Measurements from ENCODE around the gene GRIN2A.

Gene GRIN2A

DNA sequence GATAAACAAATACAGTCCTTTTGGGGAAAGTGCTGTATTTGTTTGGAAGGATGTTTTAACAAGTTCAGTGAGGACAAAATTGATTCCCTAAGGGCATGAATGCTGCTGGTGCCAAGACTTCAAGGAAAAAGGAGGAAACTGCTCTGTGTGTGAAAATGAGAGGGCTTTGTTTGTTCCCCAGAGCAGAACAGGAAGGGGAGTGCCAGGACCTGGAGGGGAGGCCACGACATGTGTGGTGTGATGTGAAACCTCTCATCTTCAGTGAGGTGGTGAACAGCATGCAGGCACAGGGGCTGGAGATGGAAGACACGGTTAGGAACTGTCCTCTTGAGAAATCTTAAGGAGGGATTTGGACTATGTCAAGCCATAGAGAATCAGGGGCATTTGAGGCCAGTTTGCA, 46.6 kb upstream of the GRIN2A start (continued):
- no peak for TF ChIP-seq GLIS3 (CRISPR knock-in tag; IDR thresholded peaks at IDR 0.05)
- no peak for TF ChIP-seq PPARA (CRISPR knock-in tag; IDR thresholded peaks at IDR 0.05; ENCODE audit: borderline replicate concordance)
- TF ChIP-seq, protein P1, sequence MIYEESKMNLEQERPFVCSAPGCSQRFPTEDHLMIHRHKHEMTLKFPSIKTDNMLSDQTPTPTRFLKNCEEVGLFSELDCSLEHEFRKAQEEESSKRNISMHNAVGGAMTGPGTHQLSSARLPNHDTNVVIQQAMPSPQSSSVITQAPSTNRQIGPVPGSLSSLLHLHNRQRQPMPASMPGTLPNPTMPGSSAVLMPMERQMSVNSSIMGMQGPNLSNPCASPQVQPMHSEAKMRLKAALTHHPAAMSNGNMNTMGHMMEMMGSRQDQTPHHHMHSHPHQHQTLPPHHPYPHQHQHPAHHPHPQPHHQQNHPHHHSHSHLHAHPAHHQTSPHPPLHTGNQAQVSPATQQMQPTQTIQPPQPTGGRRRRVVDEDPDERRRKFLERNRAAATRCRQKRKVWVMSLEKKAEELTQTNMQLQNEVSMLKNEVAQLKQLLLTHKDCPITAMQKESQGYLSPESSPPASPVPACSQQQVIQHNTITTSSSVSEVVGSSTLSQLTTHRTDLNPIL (CRISPR knock-in tag; IDR thresholded peaks at IDR 0.05; ENCODE audit: low read depth) = no peak
- TF ChIP-seq TCF4 (CRISPR knock-in tag; IDR thresholded peaks at IDR 0.05; ENCODE audit: borderline replicate concordance) = no peak
- TF ChIP-seq CSDC2 (CRISPR knock-in tag; IDR thresholded peaks at IDR 0.05) = no peak
- TF ChIP-seq ISL1 (CRISPR knock-in tag; IDR thresholded peaks at IDR 0.05) = no peak

DNA sequence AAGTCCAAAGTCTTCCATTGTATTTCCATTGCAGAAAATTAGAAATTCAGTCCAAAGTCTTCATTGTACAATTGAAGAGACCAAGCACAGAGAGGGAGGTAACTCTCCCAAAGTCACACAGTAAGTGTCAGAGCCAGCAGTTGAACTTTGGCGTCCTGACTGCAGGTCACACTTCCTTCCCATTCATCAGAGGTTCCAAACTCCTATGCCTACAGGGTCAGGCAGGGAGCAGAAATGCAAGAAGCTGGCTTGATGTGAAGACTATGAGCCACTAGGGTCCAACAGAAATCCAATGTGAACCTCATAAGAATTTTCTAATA, 44.7 kb upstream of the GRIN2A start:
- no peak for ATAC-seq
- TF ChIP-seq ZNF70 (CRISPR knock-in tag; IDR thresholded peaks at IDR 0.05) (no peak), ZNF8 (CRISPR knock-in tag; IDR thresholded peaks at IDR 0.05) (no peak), ARNTL (CRISPR knock-in tag; IDR thresholded peaks at IDR 0.05; ENCODE audit: borderline replicate concordance, low read depth) (no peak), ESRRG (CRISPR knock-in tag; IDR thresholded peaks at IDR 0.05) (no peak), RARB (CRISPR knock-in tag; IDR thresholded peaks at IDR 0.05) (no peak), TCF4 (CRISPR knock-in tag; IDR thresholded peaks at IDR 0.05; ENCODE audit: borderline replicate concordance) (no peak), ZC3H10 (CRISPR knock-in tag; IDR thresholded peaks at IDR 0.05) (no peak), TOX (CRISPR knock-in tag; IDR thresholded peaks at IDR 0.05; ENCODE audit: borderline replicate concordance) (no peak), PPARA (CRISPR knock-in tag; IDR thresholded peaks at IDR 0.05; ENCODE audit: borderline replicate concordance) (no peak), BACH2 (CRISPR knock-in tag; IDR thresholded peaks at IDR 0.05; ENCODE audit: borderline replicate concordance) (no peak), ZFP30 (CRISPR knock-in tag; IDR thresholded peaks at IDR 0.05) (no peak), ZFP3 (CRISPR knock-in tag; IDR thresholded peaks at IDR 0.05) (no peak), OSR1 (CRISPR knock-in tag; IDR thresholded peaks at IDR 0.05) (no peak), CSDC2 (CRISPR knock-in tag; IDR thresholded peaks at IDR 0.05) (no peak)
- TF ChIP-seq, protein P2, sequence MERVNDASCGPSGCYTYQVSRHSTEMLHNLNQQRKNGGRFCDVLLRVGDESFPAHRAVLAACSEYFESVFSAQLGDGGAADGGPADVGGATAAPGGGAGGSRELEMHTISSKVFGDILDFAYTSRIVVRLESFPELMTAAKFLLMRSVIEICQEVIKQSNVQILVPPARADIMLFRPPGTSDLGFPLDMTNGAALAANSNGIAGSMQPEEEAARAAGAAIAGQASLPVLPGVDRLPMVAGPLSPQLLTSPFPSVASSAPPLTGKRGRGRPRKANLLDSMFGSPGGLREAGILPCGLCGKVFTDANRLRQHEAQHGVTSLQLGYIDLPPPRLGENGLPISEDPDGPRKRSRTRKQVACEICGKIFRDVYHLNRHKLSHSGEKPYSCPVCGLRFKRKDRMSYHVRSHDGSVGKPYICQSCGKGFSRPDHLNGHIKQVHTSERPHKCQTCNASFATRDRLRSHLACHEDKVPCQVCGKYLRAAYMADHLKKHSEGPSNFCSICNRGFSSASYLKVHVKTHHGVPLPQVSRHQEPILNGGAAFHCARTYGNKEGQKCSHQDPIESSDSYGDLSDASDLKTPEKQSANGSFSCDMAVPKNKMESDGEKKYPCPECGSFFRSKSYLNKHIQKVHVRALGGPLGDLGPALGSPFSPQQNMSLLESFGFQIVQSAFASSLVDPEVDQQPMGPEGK (CRISPR knock-in tag; IDR thresholded peaks at IDR 0.05; ENCODE audit: borderline replicate concordance) = no peak
- TF ChIP-seq, protein P3, sequence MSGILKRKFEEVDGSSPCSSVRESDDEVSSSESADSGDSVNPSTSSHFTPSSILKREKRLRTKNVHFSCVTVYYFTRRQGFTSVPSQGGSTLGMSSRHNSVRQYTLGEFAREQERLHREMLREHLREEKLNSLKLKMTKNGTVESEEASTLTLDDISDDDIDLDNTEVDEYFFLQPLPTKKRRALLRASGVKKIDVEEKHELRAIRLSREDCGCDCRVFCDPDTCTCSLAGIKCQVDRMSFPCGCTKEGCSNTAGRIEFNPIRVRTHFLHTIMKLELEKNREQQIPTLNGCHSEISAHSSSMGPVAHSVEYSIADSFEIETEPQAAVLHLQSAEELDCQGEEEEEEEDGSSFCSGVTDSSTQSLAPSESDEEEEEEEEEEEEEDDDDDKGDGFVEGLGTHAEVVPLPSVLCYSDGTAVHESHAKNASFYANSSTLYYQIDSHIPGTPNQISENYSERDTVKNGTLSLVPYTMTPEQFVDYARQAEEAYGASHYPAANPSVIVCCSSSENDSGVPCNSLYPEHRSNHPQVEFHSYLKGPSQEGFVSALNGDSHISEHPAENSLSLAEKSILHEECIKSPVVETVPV (CRISPR knock-in tag; IDR thresholded peaks at IDR 0.05) = no peak
- TF ChIP-seq, protein P4, sequence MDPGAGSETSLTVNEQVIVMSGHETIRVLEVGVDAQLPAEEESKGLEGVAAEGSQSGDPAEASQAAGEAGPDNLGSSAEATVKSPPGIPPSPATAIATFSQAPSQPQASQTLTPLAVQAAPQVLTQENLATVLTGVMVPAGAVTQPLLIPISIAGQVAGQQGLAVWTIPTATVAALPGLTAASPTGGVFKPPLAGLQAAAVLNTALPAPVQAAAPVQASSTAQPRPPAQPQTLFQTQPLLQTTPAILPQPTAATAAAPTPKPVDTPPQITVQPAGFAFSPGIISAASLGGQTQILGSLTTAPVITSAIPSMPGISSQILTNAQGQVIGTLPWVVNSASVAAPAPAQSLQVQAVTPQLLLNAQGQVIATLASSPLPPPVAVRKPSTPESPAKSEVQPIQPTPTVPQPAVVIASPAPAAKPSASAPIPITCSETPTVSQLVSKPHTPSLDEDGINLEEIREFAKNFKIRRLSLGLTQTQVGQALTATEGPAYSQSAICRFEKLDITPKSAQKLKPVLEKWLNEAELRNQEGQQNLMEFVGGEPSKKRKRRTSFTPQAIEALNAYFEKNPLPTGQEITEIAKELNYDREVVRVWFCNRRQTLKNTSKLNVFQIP (CRISPR knock-in tag; IDR thresholded peaks at IDR 0.05; ENCODE audit: borderline replicate concordance, low read depth) = no peak
- TF ChIP-seq, protein P1 (CRISPR knock-in tag; IDR thresholded peaks at IDR 0.05; ENCODE audit: low read depth) = no peak

DNA sequence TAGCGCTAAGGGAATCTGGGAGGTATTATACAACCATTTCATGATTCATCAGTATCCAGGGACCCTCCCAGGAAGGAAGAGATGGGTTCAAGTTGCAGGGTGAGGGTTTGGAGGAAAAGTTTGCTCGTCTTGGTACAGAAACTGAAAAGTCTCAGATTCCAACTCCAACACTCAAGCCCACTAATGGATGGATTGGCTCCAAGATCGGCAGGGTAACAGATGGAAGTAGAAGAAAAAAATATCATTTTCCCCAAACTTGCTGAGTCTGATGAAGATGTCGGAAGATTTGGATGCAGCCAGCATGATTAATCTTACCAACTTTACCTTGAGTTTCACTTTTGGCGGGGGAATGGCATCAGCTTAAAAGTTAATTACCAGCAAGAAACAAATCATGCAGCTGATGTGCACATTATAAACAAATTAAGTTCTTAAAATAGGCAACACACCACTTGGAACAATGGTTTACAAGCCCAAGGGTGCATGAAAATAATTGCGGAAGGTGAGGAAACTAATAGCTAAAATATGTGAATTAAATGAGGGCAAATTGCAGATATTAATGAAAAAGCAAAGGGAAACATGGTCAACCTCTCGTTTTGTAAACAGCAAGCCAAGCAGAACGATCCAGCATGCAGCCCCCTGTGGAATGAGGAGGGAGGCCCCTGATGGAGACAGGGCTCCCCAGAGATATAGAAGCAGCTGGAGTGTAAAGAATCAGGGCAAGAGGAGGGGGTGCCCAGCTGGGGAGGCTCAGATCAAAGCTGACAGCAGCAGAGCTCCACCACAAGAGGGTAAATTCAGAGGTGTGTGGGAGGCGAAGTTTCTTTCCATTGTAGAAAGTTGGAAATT, 44.1 kb upstream of the GRIN2A start:
- TF ChIP-seq, protein P3 (CRISPR knock-in tag; IDR thresholded peaks at IDR 0.05) = no peak
- TF ChIP-seq ARNTL (CRISPR knock-in tag; IDR thresholded peaks at IDR 0.05; ENCODE audit: borderline replicate concordance, low read depth) = no peak
- TF ChIP-seq PPARA (CRISPR knock-in tag; IDR thresholded peaks at IDR 0.05; ENCODE audit: borderline replicate concordance) = no peak
- no peak for ATAC-seq

All from SK-N-SH treated with all-trans-retinoic acid at 6 μM for 48 hours (cell line).